Spinal cord (tissue), 10 donors: ENCODE data around the gene CARHSP1. TPM values are rescaled to one million over a fixed set of nuclear protein-coding genes. Genes with fewer than 3 reads are reported as not detected.

Experiments
- DNase-seq, 6 donors: peaks; one replicate each; pipeline versions ENCODE4 v3.0.0 to v3.0.0-alpha.2; 2013 to 2015; ENCODE audit warnings: low spot score in 6 of 6, low read depth in 4 of 6
- H3K27ac ChIP-seq: one replicate; pipeline ENCODE4 v1.5.1; 2013; ENCODE audit warnings: low read depth, low read length, control low read depth
- H3K27me3 ChIP-seq: one replicate; pipeline ENCODE4 v1.6.1; 2013; ENCODE audit warnings: low read length; ENCODE audit not compliant: control insufficient read depth, insufficient read depth
- H3K36me3 ChIP-seq: one replicate; pipeline ENCODE4 v1.6.1; 2013; ENCODE audit warnings: low read length; ENCODE audit not compliant: control insufficient read depth, insufficient read depth
- H3K4me1 ChIP-seq: one replicate; pipeline ENCODE4 v1.6.1; 2013; ENCODE audit warnings: low read length; ENCODE audit not compliant: control insufficient read depth, insufficient read depth
- H3K4me3 ChIP-seq: one replicate; pipeline ENCODE4 v1.5.1; 2013; ENCODE audit warnings: low read depth, low read length, control low read depth
- H3K9me3 ChIP-seq: one replicate; pipeline ENCODE4 v1.6.1; 2013; ENCODE audit warnings: low read length; ENCODE audit not compliant: control insufficient read depth, insufficient read depth
- WGBS: methylation state at CpG from one replicate; pipeline ENCODE4 v1.1.5; 2013; ENCODE audit warnings: missing lambda C conversion rate; ENCODE audit not compliant: insufficient coverage; 5-methylcytosine and 5-hydroxymethylcytosine counted together
- polyA plus RNA-seq, 2 donors: library from polyadenylated mRNA; unstranded; fragments of 120-200 nt; gene quantifications; one replicate each; pipeline ENCODE4 v1.2.1, GENCODE V29; 2013; ENCODE audit not compliant: insufficient read length in 2 of 2
- total RNA-seq, 2 donors: library from RNA; depleted of rRNA in 1 of 2; stranded (reverse); fragments of 120-200 nt in 1 of 2; fragments of >200 nt in 1 of 2; gene quantifications; one replicate each; pipeline versions ENCODE4 v1.2.3 to v1.2.4, GENCODE V29; 2013 to 2014
- donor health status: healthy.

The CARHSP1 gene
- total and polyA plus RNA-seq, 4 donors: 42.0 to 95.8 (median 75.1) TPM

- WGBS: 11% methylated on average over 21 of the region's 30 CpGs
- Histone ChIP-seq H3K9me3 (no peaks in the 10 kb centered on the region), H3K4me1 (peaks cover 78% of the 10 kb centered on the region), H3K36me3 (peaks cover 19% of the 10 kb centered on the region), H3K27ac (peak overlapping the region; percentile 85), H3K27me3 (no peaks in the 10 kb centered on the region), H3K4me3 (peak overlapping the region; percentile 68)
- DNase-seq: peak in 2 of 6 donors; percentile 75 to 77
Measured at GRCh38 chr16:8866118-8866883, 2.5 kb downstream of the CARHSP1 start.

GRCh38 chr16:8865145-8865882 is 3.5 kb downstream of the CARHSP1 start:
- no peak overlapping the region for H3K27ac ChIP-seq
- WGBS: 91% methylated on average over 6 of the region's 14 CpGs
- no peaks in the 10 kb centered on the region for H3K27me3 ChIP-seq
- H3K4me3 ChIP-seq: no peak overlapping the region
- peaks cover 19% of the 10 kb centered on the region for H3K36me3 ChIP-seq
- peaks cover 78% of the 10 kb centered on the region for H3K4me1 ChIP-seq
- no peak for DNase-seq
- no peaks in the 10 kb centered on the region for H3K9me3 ChIP-seq

GRCh38 chr16:8864480-8865110 is 4.2 kb downstream of the CARHSP1 start:
- no peaks in the 10 kb centered on the region for H3K27me3 ChIP-seq
- peak overlapping the region; percentile 33 for H3K27ac ChIP-seq
- H3K9me3 ChIP-seq: no peaks in the 10 kb centered on the region
- no peak for DNase-seq
- peaks cover 75% of the 10 kb centered on the region for H3K4me1 ChIP-seq
- 35% methylated on average over 10 of the region's 13 CpGs for WGBS
- peaks cover 25% of the 10 kb centered on the region for H3K36me3 ChIP-seq
- no peak overlapping the region for H3K4me3 ChIP-seq

- peak overlapping the region; percentile 40 for H3K27ac ChIP-seq
Measured at GRCh38 chr16:8863594-8864424, 5.0 kb downstream of the CARHSP1 start.

GRCh38 chr16:8862309-8863130 is 6.3 kb downstream of the CARHSP1 start:
- 66% methylated on average over 8 of the region's 14 CpGs for WGBS
- H3K27ac ChIP-seq: no peak overlapping the region
- peaks cover 45% of the 10 kb centered on the region for H3K36me3 ChIP-seq

More at GRCh38 chr16:8863594-8864424, 5.0 kb downstream of the CARHSP1 start:
- no peak overlapping the region for H3K4me3 ChIP-seq
- no peaks in the 10 kb centered on the region for H3K9me3 ChIP-seq
- peaks cover 33% of the 10 kb centered on the region for H3K36me3 ChIP-seq
- WGBS: 68% methylated on average over 6 of the region's 17 CpGs
- peak in 1 of 6 donors; percentile 68 for DNase-seq
- peaks cover 70% of the 10 kb centered on the region for H3K4me1 ChIP-seq
- H3K27me3 ChIP-seq: no peaks in the 10 kb centered on the region

GRCh38 chr16:8861563-8862308 is 7.1 kb downstream of the CARHSP1 start:
- no peak for DNase-seq
- 86% methylated on average over 10 of the region's 14 CpGs for WGBS
- peaks cover 51% of the 10 kb centered on the region for H3K36me3 ChIP-seq

More at GRCh38 chr16:8862309-8863130, 6.3 kb downstream of the CARHSP1 start:
- no peaks in the 10 kb centered on the region for H3K27me3 ChIP-seq
- no peaks in the 10 kb centered on the region for H3K9me3 ChIP-seq
- DNase-seq: no peak
- H3K4me1 ChIP-seq: peaks cover 59% of the 10 kb centered on the region
- no peak overlapping the region for H3K4me3 ChIP-seq

GRCh38 chr16:8859913-8860881 is 8.6 kb downstream of the CARHSP1 start:
- Histone ChIP-seq H3K36me3 (peaks cover 60% of the 10 kb centered on the region), H3K27me3 (no peaks in the 10 kb centered on the region), H3K9me3 (no peaks in the 10 kb centered on the region), H3K27ac (no peak overlapping the region), H3K4me3 (no peak overlapping the region), H3K4me1 (peaks cover 37% of the 10 kb centered on the region)
- 70% methylated on average over 20 of the region's 25 CpGs for WGBS
- no peak for DNase-seq

More at GRCh38 chr16:8861563-8862308, 7.1 kb downstream of the CARHSP1 start:
- Histone ChIP-seq H3K4me1 (peaks cover 51% of the 10 kb centered on the region), H3K27ac (no peak overlapping the region), H3K4me3 (no peak overlapping the region), H3K27me3 (no peaks in the 10 kb centered on the region), H3K9me3 (no peaks in the 10 kb centered on the region)
